HFFc6 (cell line): ENCODE data around the gene PRDM16. TPM values are rescaled to one million over a fixed set of nuclear protein-coding genes. Genes with fewer than 3 reads are reported as not detected.

ENCODE experiments used
- DNase-seq: peaks from one replicate; pipeline ENCODE4 v3.0.0-alpha.2; 2018
- H3K27ac Mint-ChIP-seq: 2 replicates; pipeline ENCODE4 v1.8.0; 2020; ENCODE audit warnings: mild to moderate bottlenecking, mixed read lengths
- H3K27me3 Mint-ChIP-seq: 2 replicates; pipeline ENCODE4 v1.8.0; 2021; ENCODE audit warnings: mild to moderate bottlenecking, moderate library complexity, mixed read lengths; ENCODE audit not compliant: insufficient read depth
- H3K36me3 Mint-ChIP-seq: 2 replicates; pipeline ENCODE4 v1.8.0; 2021; ENCODE audit warnings: low read depth, mixed read lengths
- H3K4me1 Mint-ChIP-seq: 2 replicates; pipeline ENCODE4 v1.8.0; 2020; ENCODE audit warnings: low read depth, mixed read lengths
- H3K4me3 Mint-ChIP-seq: 2 replicates; pipeline ENCODE4 v1.8.0; 2020; ENCODE audit warnings: mild to moderate bottlenecking, moderate library complexity, mixed read lengths
- H3K9me3 Mint-ChIP-seq: 2 replicates; pipeline ENCODE4 v1.8.0; 2020; ENCODE audit warnings: mild to moderate bottlenecking, mixed read lengths
- CTCF ChIP-seq: fragments of 200-600 bp; sonication (generic); IDR thresholded peaks from 2 replicates; pipeline ENCODE4 v1.5.0; 2021; ENCODE audit warnings: antibody characterized with exemption, mild to moderate bottlenecking
- total RNA-seq, 6 experiments: library from RNA; stranded (reverse); fragmentation: NEBNext Ultra II Directional; extraction: Animal tissue kit (Norgen Biotek cat#: 25700); gene quantifications; 2 replicates in 1 of 6; 3 replicates in 5 of 6; pipeline ENCODE4 v1.2.3, GENCODE V29; 2021

Gene PRDM16
- total RNA-seq, 6 experiments from 2014 or later = not detected

GRCh38 chr1:3368711-3369445 lies 299.9 kb downstream of the PRDM16 start:
- Mint-ChIP-seq H3K27me3 (peaks cover 9% of the 10 kb centered on the region), H3K27ac (peak overlapping the region; percentile 93)
- DNase-seq = peak; percentile 27

GRCh38 chr1:3369446-3370076 lies 300.6 kb downstream of the PRDM16 start:
- peaks cover 47% of the 10 kb centered on the region for H3K4me1 Mint-ChIP-seq
- H3K36me3 Mint-ChIP-seq = 0 out of 2 replicates have a peak, but pooled peaks cover 3% of the 10 kb centered on the region
- H3K27ac Mint-ChIP-seq = peak overlapping the region; percentile 93
- DNase-seq = peak; percentile 93
- peaks cover 14% of the 10 kb centered on the region for H3K27me3 Mint-ChIP-seq
- H3K4me3 Mint-ChIP-seq = peak overlapping the region; percentile 80
- H3K9me3 Mint-ChIP-seq = no peaks in the 10 kb centered on the region
- TF ChIP-seq CTCF = no peak; the same call in 1 of the 2 replicates

More at GRCh38 chr1:3368711-3369445, 299.9 kb downstream of the PRDM16 start:
- TF ChIP-seq CTCF = no peak
- H3K36me3 Mint-ChIP-seq = 0 out of 2 replicates have a peak, but pooled peaks cover 3% of the 10 kb centered on the region
- no peaks in the 10 kb centered on the region for H3K9me3 Mint-ChIP-seq
- peaks cover 47% of the 10 kb centered on the region for H3K4me1 Mint-ChIP-seq
- H3K4me3 Mint-ChIP-seq = peak overlapping the region; percentile 80

- Mint-ChIP-seq H3K27ac (peak overlapping the region; percentile 47), H3K36me3 (0 out of 2 replicates have a peak, but pooled peaks cover 3% of the 10 kb centered on the region), H3K9me3 (no peaks in the 10 kb centered on the region), H3K4me3 (no peak overlapping the region), H3K27me3 (peaks cover 16% of the 10 kb centered on the region), H3K4me1 (peaks cover 47% of the 10 kb centered on the region)
- no peak for TF ChIP-seq CTCF
- DNase-seq = no peak
Measured at GRCh38 chr1:3370856-3371703, 302.1 kb downstream of the PRDM16 start.

GRCh38 chr1:3372317-3372716 lies 303.3 kb downstream of the PRDM16 start:
- H3K27ac Mint-ChIP-seq = no peak overlapping the region
- no peak for DNase-seq
- H3K9me3 Mint-ChIP-seq = no peaks in the 10 kb centered on the region
- 0 out of 2 replicates have a peak, but pooled peaks cover 3% of the 10 kb centered on the region for H3K36me3 Mint-ChIP-seq
- no peak for TF ChIP-seq CTCF
- H3K27me3 Mint-ChIP-seq = peaks cover 25% of the 10 kb centered on the region
- H3K4me1 Mint-ChIP-seq = peaks cover 40% of the 10 kb centered on the region
- no peak overlapping the region for H3K4me3 Mint-ChIP-seq

- peaks cover 32% of the 10 kb centered on the region for H3K4me1 Mint-ChIP-seq
- no peak for DNase-seq
- no peak overlapping the region for H3K27ac Mint-ChIP-seq
Measured at GRCh38 chr1:3373175-3373574, 304.2 kb downstream of the PRDM16 start.

More at GRCh38 chr1:3373175-3373574, 304.2 kb downstream of the PRDM16 start:
- 0 out of 2 replicates have a peak, but pooled peaks cover 3% of the 10 kb centered on the region for H3K36me3 Mint-ChIP-seq
- no peaks in the 10 kb centered on the region for H3K9me3 Mint-ChIP-seq
- TF ChIP-seq CTCF = no peak
- no peak overlapping the region for H3K4me3 Mint-ChIP-seq
- H3K27me3 Mint-ChIP-seq = peaks cover 26% of the 10 kb centered on the region
